Measurements from ENCODE around the gene CRTAC1.

Gene CRTAC1

DNA sequence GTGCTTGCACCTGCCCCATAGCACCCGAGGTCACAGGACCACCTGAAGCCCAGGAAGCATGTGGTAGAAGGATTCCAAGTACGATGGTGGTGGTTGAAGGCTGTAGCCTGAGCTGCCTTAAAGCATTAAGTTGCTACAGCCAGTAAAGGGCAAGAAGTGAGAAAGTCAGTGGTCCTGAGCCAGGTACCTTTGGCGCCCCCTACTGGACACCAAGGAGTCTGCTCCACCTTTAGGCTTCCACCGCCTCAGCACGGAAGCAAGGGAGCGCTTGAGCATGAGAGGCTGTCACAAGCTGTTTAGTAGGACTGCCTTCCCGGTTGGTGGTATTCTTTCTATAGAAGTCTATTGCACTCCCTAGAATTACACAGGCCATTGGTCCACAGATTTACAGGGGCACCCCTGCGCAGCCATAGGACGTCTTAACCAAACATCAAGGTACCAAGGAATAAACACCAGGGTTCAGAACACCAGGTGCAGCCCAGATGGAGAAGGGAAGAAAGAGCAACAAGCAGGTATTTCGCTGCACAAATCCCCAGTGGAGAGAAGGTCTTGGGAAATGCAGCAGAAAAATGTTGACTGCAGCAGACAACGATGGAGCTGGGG lies 2.2 kb downstream of the CRTAC1 start:
- DNase-seq, result no peak

DNA sequence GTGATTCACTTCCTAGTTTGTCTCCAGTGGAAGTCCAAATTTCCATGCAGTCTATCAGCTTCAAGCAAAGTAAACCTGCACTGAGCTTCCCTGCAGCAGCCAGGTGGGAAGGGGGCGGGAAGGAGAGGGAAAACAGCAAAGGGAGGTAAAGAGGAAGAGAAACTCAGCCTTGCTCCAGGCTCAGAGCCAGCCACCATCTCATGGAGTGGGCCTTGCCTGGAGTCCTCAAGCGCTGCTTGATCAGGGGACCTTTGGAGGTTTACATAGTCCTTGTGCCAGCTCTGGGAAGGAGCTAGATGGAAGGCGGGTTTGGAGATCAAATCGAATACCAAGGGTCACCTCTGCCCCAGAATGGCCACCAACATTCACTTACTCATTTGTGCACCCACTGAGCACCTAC lies 7.4 kb downstream of the CRTAC1 start:
- no peak for DNase-seq

DNA sequence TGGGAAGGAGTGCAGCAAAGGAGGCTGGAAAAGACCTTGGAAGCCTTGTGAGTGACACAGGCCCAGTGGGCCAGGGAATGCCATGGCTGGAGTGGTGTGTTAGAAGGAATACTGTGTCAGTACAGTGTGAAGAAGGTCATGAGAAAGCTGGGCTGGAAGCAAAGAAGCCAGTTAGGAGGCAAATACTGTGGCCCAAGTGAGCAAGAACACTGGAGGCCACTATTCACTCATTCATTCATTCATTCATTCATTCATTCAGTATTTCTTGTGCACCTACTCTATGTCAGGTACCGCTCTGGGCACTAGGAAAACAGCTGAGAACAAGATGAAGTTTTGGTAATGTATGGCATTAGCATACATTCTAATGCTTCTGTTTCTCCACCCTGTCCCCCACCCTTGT lies 9.6 kb downstream of the CRTAC1 start:
- no peak for DNase-seq

DNA sequence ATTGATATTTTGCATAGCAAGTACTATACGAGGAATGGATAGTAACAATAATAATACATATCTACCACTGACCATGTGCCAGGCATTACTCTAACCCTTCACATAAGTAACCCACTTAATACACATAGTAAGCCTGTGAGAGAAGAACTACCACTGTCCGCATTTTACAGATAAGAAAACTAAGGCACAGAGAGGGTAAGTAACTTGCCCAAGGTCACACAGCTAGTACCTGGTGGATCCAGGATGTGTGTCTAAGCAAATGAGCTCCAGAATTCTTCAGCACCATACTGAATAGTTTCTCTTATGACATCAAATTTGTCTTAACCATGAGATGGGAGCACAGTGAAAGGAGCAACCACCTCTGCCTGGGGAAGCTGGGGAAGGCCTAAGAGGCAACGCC lies 10.2 kb downstream of the CRTAC1 start:
- no peak for DNase-seq

DNA sequence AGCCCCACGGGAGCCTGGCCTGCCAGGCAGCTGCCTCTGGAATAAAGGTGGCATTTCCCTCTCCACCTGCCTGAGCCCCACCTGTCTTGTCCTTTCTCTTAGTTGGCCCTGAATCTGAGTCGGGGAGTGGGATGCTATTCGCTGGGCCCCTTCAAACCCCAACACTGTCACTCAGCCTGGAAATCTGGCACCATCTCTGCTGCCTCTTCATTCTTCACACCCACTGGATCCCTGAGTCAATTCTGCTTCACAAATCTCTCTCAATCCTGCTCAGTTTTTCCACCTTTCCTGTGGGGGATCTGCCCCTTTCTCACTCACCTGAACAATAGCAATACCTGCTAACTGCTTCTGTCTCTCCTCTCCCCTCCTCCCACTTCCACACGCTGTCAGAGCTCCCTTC lies 10.6 kb downstream of the CRTAC1 start:
- no peak for DNase-seq

DNA sequence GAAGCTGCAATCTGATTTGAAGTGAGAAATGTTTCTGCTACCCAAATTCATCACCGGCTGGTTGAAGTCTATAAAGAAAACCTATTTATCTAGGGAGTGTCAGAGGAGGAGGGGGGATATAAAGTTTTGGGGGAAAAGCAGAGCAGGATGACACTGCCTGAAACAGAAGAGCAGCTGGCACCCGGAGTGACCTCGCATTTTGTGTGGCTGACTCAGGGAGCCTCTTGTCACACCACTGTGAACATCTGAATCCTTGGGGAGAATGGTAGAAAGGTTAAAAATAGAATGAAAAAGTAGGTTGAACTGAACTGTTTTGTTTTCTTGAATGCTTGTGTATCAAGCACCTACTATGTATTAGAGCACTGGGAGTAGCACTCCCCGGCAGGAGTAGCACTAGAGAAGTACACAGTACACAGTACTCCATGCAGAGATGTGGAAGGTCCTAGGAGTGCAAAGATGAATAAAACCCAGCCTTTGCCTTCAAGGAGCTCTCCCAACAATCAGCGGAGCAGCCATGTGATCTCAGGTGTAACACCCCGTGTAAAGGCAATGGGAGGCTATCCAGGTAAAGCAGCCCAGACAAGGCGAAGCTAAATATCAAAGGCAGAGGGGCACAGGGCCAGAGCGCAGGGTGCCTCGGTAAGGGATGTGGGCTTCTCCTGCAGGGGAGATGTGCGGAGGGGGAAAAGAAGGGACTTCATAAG lies 13.5 kb downstream of the CRTAC1 start:
- DNase-seq, result no peak

DNA sequence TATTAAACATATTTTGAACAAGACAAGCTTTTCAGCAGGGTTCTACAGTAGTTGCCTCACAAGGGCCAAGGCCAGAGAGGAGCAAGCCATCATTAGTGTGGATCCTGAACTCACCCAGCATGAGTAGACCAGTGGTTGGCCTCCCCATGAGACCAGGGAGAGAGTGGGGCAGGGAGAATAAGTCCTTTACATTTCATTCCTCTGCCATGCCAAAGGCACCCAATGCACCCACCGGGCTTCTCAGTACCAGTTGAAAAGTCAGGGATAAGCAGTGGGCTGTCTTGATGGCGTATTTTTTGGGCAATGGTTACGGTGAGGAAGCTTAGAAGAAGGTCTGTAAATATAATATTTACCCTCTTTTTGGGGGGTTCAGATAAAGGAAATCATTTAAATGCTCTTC lies 16.6 kb downstream of the CRTAC1 start:
- DNase-seq, result no peak

DNA sequence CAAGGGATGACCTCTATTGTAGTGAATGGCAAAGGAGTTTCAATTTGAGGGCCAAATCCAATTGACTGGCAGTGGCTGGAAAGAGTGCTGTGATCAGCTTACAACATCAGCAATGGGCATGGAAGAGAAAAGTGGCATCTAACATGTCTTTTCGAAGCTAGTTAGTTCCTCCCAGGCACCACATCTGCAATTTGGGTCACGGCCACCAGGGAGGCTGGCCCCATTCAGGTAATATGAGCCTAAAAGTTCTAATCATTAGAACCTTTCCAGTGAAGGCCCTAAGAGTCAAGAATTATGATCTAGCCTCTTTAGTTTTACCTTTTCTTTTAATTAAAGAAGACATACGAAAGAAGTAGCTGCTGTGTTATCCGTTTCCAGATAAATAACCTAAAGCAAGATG lies 17.3 kb downstream of the CRTAC1 start:
- DNase-seq, result no peak

DNA sequence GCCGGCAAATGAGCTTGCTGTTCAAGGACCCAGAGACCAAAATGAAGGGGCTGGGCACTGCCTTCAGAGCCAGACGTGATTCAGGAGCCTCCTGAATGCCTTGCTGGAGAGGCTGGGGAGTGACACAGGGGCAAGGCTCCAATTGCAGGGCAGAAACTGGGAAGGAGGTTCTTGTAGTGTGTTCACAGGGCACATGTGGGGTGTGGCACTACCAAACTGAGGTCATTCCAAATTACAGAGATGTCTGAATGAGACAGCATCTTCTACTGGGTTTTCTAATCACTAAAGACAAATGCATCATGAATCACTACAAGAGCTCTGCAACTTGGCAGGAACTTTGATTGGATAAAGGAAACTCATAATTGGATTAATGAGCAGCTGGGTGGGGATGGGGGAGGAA lies 17.8 kb downstream of the CRTAC1 start:
- no peak for DNase-seq

DNA sequence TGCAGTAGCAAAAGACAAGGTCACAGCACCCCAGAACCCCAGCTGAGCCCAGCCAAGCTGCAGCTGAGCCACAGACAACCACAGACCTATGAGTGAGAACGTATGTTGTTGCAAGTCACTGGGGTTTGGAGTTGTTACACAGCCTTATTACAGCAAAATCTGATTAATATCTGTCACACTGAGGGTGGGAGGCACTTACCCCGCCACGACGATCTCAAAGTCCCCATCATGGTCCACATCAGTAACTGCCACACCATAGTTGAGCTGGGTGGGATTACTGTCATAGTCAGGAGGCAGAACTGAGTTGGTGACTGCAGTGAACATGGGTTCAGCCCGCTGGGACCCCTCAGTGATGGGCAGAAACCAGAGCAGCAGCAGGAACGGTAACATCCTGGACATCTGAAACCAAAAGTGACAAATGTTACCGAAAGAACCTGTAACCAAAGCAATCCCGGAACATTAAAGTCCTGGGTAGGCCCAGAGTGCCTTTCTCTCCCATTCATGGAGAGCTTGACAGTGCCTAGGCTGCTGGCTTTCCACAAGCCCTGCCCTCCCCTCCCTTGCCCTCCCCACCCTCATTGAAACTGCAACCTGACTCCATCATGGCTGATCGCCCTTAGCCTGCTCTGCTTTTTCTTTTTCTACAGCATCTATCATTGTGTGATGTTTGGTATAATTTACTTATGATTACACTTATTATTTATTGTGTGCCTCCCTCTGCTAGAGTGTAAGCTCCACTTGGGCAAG lies 19.3 kb downstream of the CRTAC1 start:
- DNase-seq, result no peak

DNA sequence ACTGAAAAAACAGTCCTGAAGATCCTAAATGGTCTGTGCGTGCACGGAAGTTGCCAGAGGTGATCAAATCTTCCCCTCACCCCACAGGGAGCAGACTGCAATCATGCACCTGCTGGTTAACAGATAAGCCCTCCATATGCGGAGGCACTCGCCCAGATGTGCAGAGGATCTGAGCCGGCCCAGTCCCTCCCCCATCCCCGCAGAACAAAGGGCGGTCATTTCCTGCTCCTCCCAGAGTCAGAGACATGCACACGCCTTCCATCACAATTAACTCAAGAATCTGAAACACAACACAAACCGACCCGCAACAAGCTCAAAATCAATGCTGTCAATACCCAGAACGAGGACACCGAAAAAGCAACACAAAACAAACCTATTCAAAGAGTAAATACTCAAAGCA lies 24.2 kb downstream of the CRTAC1 start:
- no peak for DNase-seq

DNA sequence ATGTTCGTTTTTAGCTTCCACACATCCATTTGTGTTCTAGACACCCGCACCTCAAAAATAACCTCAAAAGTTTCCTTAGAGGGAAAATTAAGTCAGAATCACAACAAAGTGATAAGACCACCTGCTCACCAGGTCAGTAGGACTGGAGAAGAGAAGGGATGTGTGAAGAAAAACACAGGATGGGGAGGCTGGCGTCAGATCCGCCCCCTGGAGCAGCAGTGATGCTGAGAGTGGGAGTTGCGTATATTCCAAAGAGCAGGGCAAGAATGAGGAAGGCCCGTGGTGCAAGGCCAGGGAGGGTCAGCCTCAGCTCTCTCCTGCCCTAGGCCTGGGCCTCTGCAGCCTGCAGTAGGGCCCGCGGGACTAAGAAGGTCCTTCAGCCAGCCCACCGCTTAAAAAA lies 28.7 kb downstream of the CRTAC1 start:
- no peak for DNase-seq

DNA sequence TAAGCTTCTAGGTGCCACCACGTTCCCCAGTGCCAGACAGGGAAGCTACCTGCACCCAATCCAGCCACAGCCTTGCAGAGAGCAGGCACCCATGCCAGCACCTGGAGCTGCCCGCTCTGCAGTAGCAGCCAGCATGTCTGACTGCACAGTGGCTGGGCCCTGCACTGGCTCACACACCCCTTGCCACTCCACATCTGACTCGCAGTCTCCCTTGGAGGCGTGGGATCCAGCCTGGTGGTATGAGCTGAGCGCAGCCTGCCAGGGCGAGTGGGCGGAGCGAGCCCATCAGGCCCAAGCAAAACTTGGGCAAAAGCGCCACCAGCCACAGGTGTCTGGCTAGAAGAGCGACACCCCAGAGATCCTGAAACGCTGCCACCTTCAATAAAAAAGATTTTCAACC lies 30.1 kb downstream of the CRTAC1 start:
- DNase-seq, result no peak

DNA sequence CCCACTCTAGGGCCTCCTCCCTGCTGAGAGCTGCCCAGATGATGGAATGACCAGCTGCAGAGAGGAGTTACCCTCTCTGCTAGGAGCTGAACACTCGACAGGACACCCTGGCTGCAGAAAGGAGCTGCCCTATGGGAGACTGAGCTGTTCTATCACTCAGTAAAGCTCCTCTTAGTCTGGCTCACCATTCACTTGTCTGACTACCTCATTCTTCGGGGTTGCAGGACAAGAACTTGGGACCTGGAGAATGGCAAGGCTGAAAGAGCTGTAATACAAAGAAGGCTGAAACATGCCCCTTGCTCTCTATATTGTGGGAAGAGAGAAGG lies 30.5 kb downstream of the CRTAC1 start:
- no peak for DNase-seq

DNA sequence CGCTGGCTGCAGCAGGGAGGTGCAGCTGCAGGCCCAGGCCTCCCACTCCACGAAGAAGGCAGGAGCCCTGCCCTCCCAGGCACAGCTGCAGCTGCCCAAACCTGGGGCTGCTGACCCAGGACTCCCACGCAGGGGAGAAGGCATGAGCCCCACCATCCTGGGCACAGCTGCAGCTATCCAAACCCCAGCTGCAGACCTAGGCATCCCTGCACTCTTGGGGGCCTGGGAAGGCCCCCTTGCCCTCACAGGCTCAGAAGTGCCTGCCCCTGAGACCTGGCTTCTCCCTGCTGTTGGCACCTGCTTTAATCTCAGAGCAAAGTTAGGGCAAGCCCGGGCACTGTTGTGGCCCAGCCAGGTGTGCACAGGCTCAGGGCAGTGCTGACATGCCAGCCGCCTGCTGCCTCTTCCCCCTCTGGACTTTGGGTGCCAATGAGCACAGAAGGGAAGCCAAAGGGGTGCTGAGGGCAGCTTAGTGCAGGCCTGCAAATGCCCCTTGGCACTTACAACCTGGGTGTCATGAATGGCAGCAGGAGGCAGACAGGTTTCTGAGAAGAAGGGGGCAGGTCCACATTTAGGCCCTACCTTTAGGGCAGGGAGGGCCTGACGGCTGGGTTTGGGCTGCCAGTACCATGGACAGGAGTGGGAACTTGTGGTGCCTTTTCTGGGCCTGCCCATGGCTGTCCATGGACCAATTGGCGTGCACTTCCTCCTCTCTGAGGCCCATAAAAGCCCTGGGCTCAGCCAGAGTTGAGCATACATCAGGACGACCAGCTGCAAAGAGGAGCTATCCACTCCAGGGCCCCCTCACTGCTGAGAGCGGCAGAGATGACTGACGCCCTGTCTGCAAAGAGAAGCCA lies 31.1 kb downstream of the CRTAC1 start:
- DNase-seq, result no peak

DNA sequence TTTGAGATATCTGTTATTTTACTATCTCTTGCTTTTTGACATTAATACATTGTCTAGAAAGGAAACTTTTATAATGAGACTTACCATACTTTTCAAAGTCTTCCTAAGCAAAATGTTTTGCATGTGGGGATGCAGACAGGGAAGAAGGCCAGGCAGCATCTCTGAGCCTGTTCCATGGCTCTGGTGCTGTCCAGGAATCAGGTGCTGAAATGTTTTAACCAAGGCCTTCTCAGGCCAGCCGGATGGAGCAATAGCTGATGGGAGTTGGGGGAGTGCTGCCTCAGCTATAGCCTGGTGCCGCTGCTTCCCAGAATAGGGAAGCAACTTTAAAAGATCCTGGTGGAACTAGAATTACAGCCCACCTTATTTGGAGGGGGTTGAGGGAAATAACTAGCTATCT lies 38.5 kb downstream of the CRTAC1 start:
- DNase-seq, result no peak

DNA sequence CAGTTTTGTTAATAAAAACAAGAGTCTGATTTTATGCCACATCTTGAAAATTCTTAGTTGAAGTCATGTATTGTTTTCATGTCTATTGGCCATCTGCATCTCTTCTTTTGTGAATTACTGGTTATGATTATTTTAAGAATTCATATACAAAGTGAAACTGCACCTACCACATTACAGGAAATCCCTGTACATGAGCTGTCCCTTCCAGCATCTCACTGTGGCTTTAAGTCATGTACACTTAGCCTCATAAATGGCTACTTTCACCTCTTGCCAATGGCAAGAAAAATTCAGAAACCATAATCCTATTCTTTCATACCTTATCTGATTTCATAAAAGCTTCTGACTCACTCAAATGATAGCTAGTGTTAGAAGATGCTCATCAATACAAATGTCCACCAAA lies 48.6 kb downstream of the CRTAC1 start:
- no peak for DNase-seq

DNA sequence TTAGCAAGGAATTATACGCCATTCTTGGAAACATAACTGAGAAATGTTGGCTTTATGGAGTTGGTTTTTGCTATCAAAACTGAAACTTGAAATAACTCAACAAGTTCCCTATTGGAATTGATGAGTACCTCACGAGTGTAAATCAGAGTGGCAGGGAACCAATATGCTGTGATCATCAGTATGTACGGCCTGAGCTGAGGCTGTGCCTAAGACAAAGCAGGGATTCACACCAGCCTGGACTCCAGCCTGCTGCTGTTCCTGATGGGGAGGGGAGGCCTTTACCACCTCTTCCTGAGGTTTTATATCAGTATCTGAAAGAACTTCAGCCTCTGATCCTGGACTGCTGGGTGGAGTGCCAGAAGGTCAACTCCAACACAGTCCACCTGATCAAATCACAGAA lies 52.7 kb downstream of the CRTAC1 start:
- no peak for DNase-seq

DNA sequence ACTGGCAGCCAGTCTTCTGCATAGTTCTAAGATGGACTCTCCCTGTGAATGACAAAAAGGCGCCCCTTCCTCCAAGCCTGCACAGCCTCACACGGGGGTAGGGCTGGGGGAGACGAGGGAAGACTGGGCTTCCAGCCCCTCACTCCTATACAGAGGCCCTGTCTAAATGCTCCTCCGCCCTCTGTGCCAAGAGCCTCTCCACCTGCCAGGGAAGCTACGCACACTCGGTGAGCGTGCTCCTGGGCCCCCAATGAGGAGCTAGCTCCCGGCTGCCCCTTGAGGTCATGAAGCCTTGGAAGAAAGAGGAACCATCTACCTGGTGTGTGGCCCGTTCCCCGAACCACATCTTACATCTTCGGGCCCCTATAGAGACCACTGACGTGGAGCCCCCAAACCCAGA lies 54.8 kb downstream of the CRTAC1 start:
- DNase-seq, result no peak

DNA sequence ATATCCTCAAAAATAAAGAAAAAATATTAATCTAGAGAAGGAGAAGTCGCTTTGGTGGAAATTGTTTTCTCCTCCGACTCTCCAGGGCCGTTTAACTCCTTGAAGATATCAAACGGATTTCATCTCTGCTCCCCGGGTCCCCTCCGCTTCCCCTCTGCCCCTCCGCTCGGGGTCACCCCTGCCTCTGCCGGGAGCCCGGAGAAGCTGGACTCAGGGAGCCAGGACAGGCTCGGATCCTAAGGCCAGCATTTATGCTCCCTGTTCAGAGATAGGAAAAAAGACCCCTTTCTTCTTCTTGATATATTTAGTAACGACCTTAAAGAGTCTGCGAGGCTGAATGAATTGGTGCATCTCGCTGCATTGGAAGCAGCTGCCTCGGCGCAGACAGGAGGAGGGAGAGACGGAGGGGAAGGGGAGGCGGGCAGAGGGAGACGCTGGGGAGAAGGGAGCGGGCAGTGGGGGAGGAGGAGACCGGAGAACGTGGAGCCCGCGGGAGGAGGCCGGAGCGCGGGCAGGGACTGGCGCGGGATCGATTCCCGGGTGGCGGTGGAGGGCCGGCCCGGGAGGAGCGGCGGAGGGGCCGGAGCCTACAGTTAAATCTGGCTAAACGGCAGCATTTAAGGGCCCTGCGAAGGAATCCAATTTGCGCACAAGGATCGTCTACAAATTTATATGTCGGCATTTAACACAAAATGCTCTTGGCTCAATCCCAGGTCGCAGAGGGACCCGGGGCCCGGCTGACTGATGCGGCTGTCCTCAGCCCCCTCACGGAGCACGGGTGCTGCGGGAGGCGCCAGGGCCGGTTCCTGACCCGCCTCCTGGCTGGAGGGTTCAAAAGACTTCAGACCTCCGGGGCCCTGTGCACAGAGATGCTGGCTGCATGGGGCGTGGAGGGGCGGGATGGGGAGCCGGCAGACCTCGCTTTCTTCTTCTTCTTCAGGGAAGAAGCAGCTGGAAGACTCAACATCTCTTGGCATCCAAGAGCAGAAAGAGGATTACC lies 55.6 kb downstream of the CRTAC1 start:
- no peak for DNase-seq

DNA sequence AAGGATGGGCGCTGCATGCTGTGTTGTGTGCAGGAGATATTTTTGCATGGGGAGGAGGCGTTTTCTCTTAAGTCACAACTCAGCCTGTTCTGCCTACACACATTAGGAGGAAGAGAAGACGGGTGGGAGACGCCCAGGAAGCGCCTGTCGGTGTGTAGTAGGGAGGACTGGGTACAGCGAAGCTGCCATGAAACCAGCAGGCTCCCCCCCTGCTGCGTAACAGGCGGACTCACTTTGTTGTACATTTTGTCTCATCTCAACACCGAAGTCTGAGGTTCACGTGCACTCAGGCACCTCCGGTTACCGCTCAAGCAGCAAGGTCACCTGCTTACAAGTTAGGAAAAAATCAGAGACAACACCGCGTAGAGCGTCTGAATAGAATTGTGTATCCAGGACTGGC lies 56.3 kb downstream of the CRTAC1 start:
- DNase-seq, result no peak

DNA sequence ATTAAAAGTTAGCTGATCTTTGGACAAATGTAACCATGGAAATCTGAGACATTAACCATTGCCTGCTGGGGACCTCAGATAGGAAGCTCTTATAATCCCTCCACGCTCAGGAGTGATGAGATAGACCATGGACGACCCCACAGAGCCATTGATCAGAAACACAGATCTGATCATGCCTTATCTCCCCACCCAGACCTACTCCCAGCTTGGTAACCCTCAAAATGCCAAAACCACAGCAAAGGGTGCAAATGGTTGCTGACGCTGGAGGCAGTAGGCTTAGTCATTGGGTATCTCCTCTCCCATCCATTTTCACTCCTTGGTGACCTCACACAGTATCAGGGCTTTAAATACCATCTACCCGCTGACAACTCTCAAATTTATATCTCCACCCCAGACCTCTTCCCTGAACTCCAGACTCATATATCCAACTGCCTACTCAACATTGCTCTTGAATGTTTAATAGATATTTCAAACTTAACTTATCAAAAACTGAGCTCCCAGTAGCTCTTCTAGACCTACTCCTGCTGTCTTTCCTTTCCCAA lies 60.8 kb downstream of the CRTAC1 start:
- DNase-seq, result no peak

Measured in GOT3 (cell line).